Suppressor macrophage treated with lipopolysaccharide for 4 hours (primary cell): ENCODE results near the gene UBXN7.
"Not testable (repeated sequence)": the region's sequence is repeated elsewhere in the genome, so short reads cannot be mapped to it uniquely, and the experiment has no call there.

ENCODE experiments used
- DNase-seq: peaks from one replicate; pipeline ENCODE4 v3.0.0-alpha.2; 2020

Gene UBXN7

DNA sequence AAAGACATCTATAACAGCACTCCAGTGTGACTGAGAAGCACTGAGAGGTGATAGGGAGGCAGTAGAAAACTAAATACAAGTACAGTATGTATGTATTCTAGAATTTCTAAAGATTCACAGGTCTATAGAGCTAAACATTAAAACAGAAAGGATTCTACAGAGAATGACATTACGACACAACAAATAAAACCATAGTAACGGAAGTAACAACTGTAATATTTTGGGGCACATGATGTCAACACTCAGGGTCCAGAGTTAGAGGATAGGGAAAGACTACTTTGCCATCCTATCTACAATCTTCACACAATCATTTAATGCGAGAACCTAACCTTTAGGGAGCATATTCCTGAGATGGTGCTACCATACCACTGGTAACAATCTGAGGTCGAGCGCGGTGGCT, 13.6 kb downstream of the UBXN7 start:
- peak; percentile 62 for DNase-seq

DNA sequence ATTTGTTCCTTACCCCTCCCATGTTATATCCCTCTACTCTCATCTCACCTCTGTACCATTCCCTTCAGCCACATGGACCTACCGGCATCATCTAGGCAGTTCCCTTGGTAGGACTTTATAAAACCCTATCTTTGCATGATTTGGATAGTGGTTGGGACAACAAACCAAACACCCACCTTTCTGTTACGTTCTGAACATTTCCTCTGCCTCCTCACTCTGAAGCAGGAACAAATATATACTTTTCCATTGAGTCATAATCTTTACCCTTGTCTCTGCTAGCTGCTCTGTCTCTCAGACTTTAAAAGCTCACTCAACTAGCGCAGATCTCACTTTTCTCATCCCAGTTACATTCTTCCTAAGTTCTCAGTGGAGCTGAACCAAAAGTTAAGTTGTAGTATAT, 17.8 kb downstream of the UBXN7 start:
- peak; percentile 16 for DNase-seq

DNA sequence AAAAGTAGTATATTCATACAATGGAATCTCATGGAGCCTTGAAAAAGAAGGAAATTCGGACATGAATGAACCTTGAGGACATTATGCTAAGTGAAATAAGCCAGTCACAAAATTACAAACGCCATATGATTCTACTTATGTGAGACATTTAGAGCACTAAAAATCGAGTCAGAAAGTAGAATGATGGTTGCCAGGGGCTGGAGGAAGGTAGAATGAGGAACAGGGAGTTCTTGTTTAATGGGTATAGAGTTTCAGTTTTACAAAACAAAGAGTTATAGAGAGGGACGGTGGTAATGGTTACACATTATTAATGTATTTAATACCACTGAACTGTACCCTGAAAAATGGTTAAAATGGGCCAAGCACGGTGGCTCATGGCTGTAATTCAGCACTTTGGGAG, 19.5 kb downstream of the UBXN7 start:
- DNase-seq = peak; percentile 38

DNA sequence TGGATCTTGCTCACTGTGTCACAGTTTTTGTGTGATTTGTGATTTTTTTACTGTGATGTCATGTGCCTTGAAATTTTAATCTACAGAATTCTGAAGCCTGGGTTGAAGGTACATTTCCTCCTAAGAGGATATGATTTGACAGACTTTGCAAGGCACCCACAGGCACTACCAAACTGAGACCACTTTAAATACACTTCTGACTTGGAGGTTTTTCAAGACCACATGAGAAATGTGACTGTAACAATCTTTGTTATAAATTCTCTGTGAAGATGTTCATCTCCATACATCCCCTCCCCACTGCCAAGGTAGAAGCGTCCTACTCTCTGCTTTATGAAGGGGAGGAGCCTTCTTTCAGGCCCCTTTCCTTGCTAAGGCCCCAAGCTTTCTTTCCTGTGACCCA, 22.8 kb downstream of the UBXN7 start:
- DNase-seq = no peak

- DNase-seq = no peak
These were observed 23.5 kb downstream of the UBXN7 start for GRCh38 chr3:196408565-196409300.

DNA sequence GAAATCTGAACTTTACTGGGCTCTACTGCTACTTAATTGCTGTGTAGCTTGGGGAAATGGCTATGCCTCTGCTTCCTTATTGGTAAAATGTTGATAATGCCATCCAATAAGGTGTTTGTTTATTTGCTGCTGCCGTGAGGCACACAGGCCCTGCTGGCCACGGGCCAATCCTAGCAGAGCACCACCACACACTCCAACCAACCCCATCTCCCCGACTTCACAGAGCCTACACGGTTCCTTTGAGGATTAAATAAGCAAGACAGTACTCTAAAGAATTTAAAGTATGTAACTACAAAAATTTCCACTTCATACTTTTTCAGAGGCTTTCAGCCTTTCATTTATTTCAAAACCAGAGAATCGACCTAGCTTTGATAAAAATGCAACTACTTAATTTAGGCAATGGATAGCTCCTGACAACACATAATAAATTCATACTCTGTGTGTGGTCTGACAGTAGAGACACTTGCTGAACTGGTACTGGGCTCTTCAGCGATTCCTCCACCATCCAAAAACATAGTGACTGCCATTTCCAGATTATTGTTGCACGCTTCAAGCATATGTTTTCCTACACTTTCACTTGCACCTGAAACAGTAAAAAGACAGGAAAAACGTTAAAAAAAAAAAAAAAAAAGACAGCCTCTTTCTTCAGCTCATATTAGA, 25.3 kb downstream of the UBXN7 start:
- DNase-seq = no peak

DNA sequence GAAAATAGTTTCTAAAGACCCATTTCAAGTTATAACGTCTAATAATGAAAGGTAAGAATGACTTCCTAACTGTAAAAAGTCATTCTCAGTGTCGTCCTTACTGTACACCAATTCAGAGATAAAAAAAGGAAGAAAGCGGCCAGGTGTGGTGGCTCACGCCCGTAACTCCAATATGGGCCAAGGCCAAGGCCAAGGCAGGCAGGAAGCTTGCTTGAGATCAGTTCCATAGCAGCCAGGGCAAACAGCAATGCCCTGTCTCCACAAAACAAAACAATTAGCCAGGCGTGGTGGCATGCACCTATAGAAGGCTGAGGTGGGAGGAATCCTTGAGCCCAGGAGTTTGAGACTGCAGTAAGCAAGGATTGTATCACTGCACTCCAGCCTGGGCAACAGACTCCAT, 31.9 kb downstream of the UBXN7 start:
- DNase-seq = no peak

DNA sequence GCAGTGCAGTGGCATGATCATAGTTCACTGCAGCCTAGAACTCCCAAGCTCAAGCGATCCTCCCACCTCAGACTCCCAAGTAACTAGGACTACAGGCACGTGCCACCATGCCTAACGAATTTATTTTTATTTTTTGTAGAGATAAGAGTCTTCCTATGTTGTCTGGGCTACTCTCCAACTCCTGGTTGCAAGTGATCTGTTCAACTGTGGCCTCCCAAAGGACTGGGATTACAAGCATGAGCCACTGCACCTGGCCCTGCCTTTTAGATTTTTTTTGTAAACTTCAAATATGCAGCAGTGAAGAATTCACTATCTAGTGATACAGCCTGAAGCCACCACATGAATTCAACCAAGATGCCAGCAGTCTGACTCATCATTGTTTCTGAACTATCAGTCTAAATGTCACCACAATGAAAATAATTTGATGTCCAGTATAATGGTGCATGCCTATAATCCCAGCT, 32.7 kb downstream of the UBXN7 start:
- DNase-seq = no peak

DNA sequence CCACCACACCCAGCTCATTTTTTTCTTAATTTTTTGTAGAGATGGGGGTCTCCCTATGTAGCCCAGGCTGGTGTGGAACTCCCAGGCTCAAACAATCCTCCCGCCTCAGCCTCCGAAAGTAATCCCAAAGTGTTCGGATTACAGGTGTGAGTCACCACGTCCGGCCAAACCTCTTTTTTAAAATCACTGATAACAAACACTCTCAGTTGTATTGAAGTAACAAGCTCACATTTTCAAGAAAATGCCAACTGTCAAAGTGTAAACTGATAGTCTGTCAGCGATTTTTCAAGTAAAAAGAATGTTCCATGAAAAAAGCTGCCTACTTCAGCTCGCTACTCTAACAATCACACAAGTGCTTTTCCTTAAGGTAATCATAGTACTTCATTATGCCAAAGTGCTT, 33.4 kb downstream of the UBXN7 start:
- no peak for DNase-seq

DNA sequence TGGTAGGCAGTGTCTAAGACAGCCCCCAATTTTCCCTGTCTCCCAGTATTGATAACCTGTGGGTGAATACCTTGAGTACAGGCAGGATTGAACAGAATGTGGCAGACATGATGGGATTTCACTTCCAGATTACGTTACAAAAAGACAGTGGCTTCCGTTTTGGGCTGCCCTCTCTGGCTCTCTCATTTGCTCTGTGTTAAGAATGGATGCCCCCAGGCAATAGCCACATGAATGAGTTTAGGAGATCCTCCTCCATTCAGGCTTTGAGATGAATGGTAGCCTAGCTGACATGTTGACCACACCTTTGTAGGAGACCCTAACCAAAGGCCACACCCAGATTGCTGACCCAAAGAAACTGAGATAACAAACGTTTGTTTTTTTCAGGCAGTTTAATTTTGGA, 34.3 kb downstream of the UBXN7 start:
- DNase-seq = no peak

DNA sequence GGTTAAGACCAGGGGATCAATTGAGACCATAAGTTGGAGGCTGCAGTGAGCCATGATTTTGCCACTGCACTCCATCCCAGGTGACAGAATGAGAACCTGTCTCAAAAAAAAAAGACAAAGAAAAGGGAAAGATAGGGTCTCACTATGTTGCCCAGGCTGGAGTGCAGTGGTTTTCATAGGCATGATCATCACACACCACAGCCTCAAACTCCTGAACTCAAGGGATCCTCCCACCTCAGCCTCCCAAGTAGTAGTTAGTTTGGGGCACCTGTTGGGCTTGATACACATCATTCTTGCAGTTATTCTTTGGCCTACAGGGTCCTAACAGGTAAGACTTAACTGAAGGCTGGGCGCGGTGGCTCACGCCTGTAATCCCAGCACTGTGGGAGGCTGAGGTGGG, 42.1 kb downstream of the UBXN7 start:
- no peak for DNase-seq

- DNase-seq = no peak
These were observed 43.3 kb downstream of the UBXN7 start for GRCh38 chr3:196388956-196389355.

DNA sequence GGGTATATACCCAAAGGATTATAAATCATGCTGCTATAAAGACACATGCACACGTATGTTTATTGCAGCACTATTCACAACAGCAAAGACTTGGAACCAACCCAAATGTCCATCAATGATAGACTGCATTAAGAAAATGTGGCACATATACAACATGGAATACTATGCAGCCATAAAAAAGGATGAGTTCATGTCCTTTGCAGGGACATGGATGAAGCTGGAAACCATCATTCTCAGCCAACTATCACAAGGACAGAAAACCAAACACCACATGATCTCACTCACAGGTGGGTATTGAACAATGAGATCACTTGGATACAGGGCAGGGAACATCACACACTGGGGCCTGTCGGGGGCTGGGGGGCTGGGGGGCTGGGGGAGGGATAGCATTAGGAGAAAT, 44.3 kb downstream of the UBXN7 start:
- DNase-seq = not testable (repeated sequence)

DNA sequence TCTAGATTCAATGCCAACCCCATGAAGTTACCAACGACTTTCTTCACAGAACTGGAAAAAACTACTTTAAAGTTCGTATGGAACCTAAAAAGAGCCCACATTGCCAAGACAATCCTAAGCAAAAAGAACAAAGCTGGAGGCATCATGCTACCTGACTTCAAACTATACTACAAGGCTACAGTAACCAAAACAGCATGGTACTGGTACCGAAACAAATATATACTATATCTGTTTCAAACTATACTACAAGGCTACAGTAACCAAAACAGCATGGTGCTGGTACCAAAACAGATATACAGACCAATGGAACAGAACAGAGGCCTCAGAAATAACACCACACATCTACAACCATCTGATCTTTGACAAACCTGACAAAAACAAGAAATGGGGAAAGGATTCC, 45.4 kb downstream of the UBXN7 start:
- DNase-seq = not testable (repeated sequence)

DNA sequence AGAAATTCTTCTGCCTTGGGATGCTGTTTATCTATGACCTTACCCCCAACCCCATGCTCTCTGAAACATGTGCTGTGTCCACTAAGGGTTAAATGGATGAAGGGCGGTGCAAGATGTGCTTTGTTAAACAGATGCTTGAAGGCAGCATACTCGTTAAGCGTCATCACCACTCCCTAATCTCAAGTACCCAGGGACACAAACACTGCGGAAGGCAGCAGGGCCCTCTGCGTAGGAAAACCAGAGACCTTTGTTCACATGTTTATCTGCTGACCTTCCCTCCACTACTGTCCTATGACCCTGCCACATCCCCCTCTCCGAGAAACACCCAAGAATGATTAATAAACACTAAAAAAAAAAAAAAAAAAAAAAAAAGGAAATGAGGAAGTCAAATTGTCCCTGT, 46.2 kb downstream of the UBXN7 start:
- not testable (repeated sequence) for DNase-seq

DNA sequence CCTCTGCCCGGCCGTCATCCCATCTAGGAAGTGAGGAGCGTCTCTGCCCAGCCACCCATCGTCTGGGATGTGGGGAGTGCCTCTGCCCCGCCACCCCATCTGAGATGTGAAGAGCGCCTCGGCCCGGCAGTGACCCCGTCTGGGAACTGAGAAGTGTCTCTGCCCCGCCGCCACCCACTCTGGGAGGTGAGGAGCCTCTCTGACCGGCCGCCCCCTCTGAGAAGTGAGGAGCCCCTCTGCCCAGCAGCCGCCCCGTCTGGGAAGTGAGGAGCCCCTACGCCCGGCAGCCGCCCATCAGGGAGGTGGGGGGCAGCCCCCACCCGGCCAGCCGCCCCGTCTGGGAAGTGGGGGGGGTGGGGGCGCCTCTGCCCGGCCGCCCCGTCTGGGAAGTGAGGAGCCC, 46.8 kb downstream of the UBXN7 start:
- not testable (repeated sequence) for DNase-seq

GRCh38 chr3:196378146-196378841, 53.9 kb downstream of the UBXN7 start:
- peak; percentile 14 for DNase-seq

- no peak for DNase-seq
These were observed 54.9 kb downstream of the UBXN7 start for GRCh38 chr3:196377321-196377720.

- peak; percentile 30 for DNase-seq
These were observed 66.5 kb downstream of the UBXN7 start for GRCh38 chr3:196365736-196366135.

- no peak for DNase-seq
These were observed 71.6 kb downstream of the UBXN7 start for GRCh38 chr3:196360586-196360985.

GRCh38 chr3:196358540-196358939, 73.7 kb downstream of the UBXN7 start:
- DNase-seq = not testable (repeated sequence)

DNA sequence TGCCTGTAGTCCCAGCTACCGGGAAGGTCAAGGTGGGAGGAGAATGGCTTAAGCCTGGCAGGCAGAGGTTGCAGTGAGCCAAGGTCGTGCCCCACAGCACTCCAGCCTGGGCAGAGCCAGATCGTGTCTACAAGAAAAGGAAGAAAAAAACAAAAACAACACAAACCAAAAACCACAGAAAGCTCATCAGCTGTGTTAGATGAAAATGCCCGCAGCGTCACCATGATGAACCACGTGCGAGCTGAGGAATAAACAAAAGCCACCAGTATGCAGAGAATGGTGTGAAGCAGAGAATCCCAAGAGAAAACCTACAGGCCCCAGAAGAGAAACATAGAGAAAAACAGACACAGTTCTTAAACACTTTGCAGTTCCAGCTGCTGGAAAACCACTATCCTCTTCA, 74.3 kb downstream of the UBXN7 start:
- no peak for DNase-seq

GRCh38 chr3:196356556-196356955, 75.7 kb downstream of the UBXN7 start:
- no peak for DNase-seq

GRCh38 chr3:196355668-196356067, 76.6 kb downstream of the UBXN7 start:
- DNase-seq = no peak
